Measurements from ENCODE around the gene SPA17.

- TF ChIP-seq EZH2 (IDR thresholded peaks at IDR 0.05; ENCODE audit: borderline replicate concordance, low read depth, low read length, severe bottlenecking) (no peak), CTCF (IDR thresholded peaks at IDR 0.05; ENCODE audit: borderline replicate concordance, extremely low read depth, low read length, poor library complexity, severe bottlenecking) (no peak)
Measured at GRCh38 chr11:124716591-124716990, 42.9 kb downstream of the SPA17 start.
